Endothelial cell (in vitro differentiated cells): ENCODE measurements around the gene BMPR1B. TPM values are rescaled to one million over a fixed set of nuclear protein-coding genes. Genes with fewer than 3 reads are reported as not detected.

Source experiments
- DNase-seq: peaks from one replicate; pipeline ENCODE4 v3.0.0; 2021; ENCODE audit warnings: low spot score
- H3K27ac Mint-ChIP-seq: one replicate; pipeline ENCODE4 v1.8.0; 2021; ENCODE audit warnings: mixed read lengths, inconsistent platforms; ENCODE audit not compliant: unreplicated experiment
- H3K27me3 Mint-ChIP-seq: one replicate; pipeline ENCODE4 v1.8.0; 2021; ENCODE audit warnings: mild to moderate bottlenecking, moderate library complexity, mixed read lengths, inconsistent platforms; ENCODE audit not compliant: unreplicated experiment
- H3K36me3 Mint-ChIP-seq: one replicate; pipeline ENCODE4 v1.8.0; 2021; ENCODE audit warnings: mild to moderate bottlenecking, low read depth, mixed read lengths, inconsistent platforms; ENCODE audit not compliant: unreplicated experiment
- H3K4me1 Mint-ChIP-seq: one replicate; pipeline ENCODE4 v1.8.0; 2021; ENCODE audit warnings: mild to moderate bottlenecking, mixed read lengths, inconsistent platforms; ENCODE audit not compliant: unreplicated experiment
- H3K4me3 Mint-ChIP-seq: one replicate; pipeline ENCODE4 v1.8.0; 2021; ENCODE audit warnings: mild to moderate bottlenecking, mixed read lengths, inconsistent platforms; ENCODE audit not compliant: unreplicated experiment
- H3K9me3 Mint-ChIP-seq: one replicate; pipeline ENCODE4 v1.8.0; 2021; ENCODE audit warnings: mixed read lengths, inconsistent platforms; ENCODE audit not compliant: unreplicated experiment
- total RNA-seq: library from RNA; stranded (reverse); fragmentation: NEBNext Ultra II Directional; extraction: Animal tissue kit (Norgen Biotek cat#: 25700); gene quantifications from one replicate; pipeline ENCODE4 v1.2.1, GENCODE V29; 2021; ENCODE audit not compliant: unreplicated experiment
- TF ChIP-seq, protein P1 (sequence below): fragments of 200-600 bp; sonication (generic); IDR thresholded peaks from one replicate; pipeline ENCODE4 v1.5.0; 2021; ENCODE audit warnings: antibody characterized with exemption; ENCODE audit not compliant: unreplicated experiment

Gene BMPR1B
- total RNA-seq, 1 donor from 2014 or later, result 5.4 TPM

DNA sequence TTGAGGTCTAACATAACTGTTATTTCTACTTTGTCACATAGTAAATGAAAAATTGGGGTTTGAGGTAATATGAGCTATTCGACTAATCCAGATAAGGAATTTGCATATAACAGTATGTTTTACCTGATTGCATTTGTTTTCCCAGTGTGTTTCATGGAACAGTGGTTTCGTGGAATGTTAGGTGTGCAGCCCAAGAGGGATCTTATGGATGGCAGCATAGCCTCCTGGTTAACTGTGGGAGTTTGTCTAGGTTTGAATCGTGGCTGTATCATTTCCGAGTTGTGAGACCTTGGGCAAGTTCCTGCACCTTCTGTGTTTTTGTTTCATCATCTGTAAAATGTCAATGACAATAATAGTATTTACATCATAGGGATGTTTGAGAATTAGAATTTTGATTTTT is 7.9 kb downstream of the BMPR1B start:
- Mint-ChIP-seq H3K27ac (no peak overlapping the region), H3K9me3 (no peaks in the 10 kb centered on the region), H3K4me1 (peaks cover 7% of the 10 kb centered on the region), H3K27me3 (no peaks in the 10 kb centered on the region), H3K4me3 (no peak overlapping the region), H3K36me3 (no peaks in the 10 kb centered on the region)
- TF ChIP-seq, protein P1, sequence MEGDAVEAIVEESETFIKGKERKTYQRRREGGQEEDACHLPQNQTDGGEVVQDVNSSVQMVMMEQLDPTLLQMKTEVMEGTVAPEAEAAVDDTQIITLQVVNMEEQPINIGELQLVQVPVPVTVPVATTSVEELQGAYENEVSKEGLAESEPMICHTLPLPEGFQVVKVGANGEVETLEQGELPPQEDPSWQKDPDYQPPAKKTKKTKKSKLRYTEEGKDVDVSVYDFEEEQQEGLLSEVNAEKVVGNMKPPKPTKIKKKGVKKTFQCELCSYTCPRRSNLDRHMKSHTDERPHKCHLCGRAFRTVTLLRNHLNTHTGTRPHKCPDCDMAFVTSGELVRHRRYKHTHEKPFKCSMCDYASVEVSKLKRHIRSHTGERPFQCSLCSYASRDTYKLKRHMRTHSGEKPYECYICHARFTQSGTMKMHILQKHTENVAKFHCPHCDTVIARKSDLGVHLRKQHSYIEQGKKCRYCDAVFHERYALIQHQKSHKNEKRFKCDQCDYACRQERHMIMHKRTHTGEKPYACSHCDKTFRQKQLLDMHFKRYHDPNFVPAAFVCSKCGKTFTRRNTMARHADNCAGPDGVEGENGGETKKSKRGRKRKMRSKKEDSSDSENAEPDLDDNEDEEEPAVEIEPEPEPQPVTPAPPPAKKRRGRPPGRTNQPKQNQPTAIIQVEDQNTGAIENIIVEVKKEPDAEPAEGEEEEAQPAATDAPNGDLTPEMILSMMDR, result no peak
- DNase-seq, result no peak

DNA sequence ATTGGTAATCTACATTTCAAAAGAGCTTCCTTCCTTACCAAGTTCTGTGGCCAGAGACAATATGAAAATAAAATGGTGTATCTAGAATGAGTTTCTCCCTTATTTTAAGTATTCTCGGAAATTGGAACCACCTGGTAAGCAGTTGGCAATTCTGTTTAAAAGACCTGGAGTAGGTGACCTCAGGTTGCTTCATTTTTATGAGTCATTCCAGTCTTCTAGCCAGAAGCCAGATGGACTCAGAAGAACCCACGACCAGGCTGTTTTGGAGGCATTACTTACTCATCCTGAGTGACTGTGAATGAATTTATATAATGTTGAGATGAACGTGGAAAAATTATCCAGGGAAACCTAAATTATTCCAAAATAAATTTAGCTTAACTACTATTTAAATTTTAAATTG is 9.1 kb downstream of the BMPR1B start:
- H3K4me1 Mint-ChIP-seq, result peaks cover 7% of the 10 kb centered on the region
- H3K4me3 Mint-ChIP-seq, result no peak overlapping the region
- H3K27me3 Mint-ChIP-seq, result no peaks in the 10 kb centered on the region
- DNase-seq, result no peak
- H3K9me3 Mint-ChIP-seq, result no peaks in the 10 kb centered on the region
- TF ChIP-seq, protein P1, result no peak
- H3K36me3 Mint-ChIP-seq, result no peaks in the 10 kb centered on the region
- no peak overlapping the region for H3K27ac Mint-ChIP-seq

DNA sequence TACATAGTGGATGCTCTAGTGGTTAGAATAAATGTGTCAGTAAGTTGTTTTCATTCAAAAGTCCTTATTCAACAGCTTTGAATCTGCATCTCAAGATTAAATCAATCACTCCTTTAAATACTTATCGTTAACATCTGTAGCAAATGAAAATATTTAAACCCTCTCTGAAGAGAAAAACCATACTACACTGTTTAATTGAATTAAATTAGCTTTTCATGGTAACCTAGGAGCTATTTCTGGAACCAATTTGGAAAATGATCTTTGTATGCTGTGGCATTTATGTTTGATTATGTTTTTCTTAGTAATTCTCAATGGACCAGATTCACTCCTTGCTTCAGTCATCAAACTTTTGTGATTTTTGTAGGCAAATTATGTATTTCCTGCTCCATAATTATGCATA is 9.7 kb downstream of the BMPR1B start:
- Mint-ChIP-seq H3K36me3 (no peaks in the 10 kb centered on the region), H3K9me3 (no peaks in the 10 kb centered on the region), H3K27me3 (no peaks in the 10 kb centered on the region), H3K4me1 (peaks cover 4% of the 10 kb centered on the region), H3K27ac (no peak overlapping the region), H3K4me3 (no peak overlapping the region)
- TF ChIP-seq, protein P1, result no peak
- DNase-seq, result no peak

DNA sequence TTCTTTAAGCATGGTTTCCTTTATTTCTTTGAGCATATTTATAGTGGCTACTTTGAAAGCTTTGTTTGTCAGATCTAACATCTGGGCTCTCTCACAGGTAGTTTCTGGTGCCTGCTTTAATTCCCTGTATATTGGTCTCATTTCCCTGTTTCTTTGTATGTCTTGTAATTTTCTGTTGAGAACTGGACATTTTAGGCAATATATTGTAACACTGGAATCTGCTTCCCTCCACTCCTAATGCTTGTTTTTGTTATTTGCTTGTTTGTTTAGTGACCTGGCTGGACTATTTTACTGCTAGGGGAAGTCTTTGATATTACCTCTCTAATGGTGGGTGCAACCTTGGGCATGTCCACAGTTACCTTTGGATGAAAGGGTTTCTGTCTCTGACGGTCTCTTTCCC is 25.0 kb downstream of the BMPR1B start:
- Mint-ChIP-seq H3K27me3 (peaks cover 2% of the 10 kb centered on the region), H3K9me3 (no peaks in the 10 kb centered on the region), H3K4me1 (peaks cover 7% of the 10 kb centered on the region), H3K27ac (no peak overlapping the region), H3K36me3 (peaks cover 5% of the 10 kb centered on the region), H3K4me3 (no peak overlapping the region)
- no peak for DNase-seq
- TF ChIP-seq, protein P1, result no peak

DNA sequence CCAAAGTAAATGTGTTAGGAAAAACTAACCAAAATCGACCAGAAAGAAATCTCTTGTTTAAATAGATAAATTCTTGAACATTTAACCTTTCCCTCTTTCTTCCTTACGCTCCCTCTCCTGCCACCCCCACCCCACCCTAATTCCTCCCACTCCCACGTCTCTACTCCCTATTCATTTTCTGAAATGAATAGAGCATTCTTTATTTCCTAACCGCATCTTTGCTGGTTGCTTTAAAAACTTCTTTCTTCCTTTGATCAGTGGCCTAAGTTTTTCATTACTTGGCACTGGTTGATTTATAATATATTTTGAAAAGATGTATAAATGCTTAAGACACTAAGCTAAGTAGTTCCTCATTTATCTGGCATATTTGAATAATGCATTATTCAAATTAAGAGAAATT is 33.9 kb downstream of the BMPR1B start:
- DNase-seq, result no peak

More for the DNA sequence above, 33.9 kb downstream of the BMPR1B start:
- no peaks in the 10 kb centered on the region for H3K27me3 Mint-ChIP-seq
- TF ChIP-seq, protein P1, result no peak
- H3K4me3 Mint-ChIP-seq, result no peak overlapping the region
- H3K27ac Mint-ChIP-seq, result no peak overlapping the region
- no peaks in the 10 kb centered on the region for H3K9me3 Mint-ChIP-seq
- no peaks in the 10 kb centered on the region for H3K4me1 Mint-ChIP-seq
- no peaks in the 10 kb centered on the region for H3K36me3 Mint-ChIP-seq
